Neuron (in vitro differentiated cells): Measurements from ENCODE around the gene STARD10.

ENCODE experiments used
- H2AFZ ChIP-seq: one replicate; pipeline ENCODE4 v1.6.1; 2013; ENCODE audit warnings: low read depth, mild to moderate bottlenecking, inconsistent platforms, low read length, moderate library complexity
- H3K27me3 ChIP-seq: one replicate; pipeline ENCODE4 v1.6.1; 2013; ENCODE audit warnings: low read length; ENCODE audit not compliant: insufficient read depth
- H3K36me3 ChIP-seq: one replicate; pipeline ENCODE4 v1.6.1; 2013; ENCODE audit warnings: low read length; ENCODE audit not compliant: insufficient read depth
- H3K4me1 ChIP-seq: one replicate; pipeline ENCODE4 v1.6.1; 2013; ENCODE audit warnings: low read length; ENCODE audit not compliant: insufficient read depth
- H3K4me3 ChIP-seq: 2 replicates; pipeline ENCODE4 v1.5.1; 2013; ENCODE audit warnings: mild to moderate bottlenecking, low read length, moderate library complexity
- H3K9me3 ChIP-seq: one replicate; pipeline ENCODE4 v1.6.1; 2013; ENCODE audit warnings: low read length

The STARD10 gene

DNA sequence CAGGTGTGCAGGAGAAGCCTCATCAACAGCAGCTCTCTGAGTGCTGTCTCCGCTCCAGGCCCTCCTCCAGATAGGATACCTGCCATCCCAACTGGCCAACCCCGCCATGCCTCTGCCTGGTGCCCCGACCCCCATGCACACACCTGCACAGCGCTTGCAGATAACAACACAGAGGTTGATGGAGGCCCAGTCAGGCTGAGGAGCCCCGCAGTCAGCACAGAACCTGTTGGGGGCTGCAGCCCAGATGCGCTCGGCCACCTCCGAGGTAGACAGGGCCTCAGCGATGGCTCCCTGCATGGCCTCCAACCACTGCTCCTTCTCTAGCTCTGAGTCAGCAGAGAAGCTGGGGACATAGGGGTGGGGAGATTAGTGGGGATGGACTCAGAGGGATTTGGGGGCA, 86.8 kb downstream of the STARD10 start:
- Histone ChIP-seq H2AFZ (no peak overlapping the region), H3K9me3 (no peaks in the 10 kb centered on the region), H3K36me3 (no peaks in the 10 kb centered on the region), H3K27me3 (no peaks in the 10 kb centered on the region), H3K4me3 (no peak overlapping the region), H3K4me1 (peaks cover 12% of the 10 kb centered on the region)

- no peak overlapping the region for H3K4me3 ChIP-seq
- H3K27me3 ChIP-seq = no peaks in the 10 kb centered on the region
- H2AFZ ChIP-seq = no peak overlapping the region
- no peaks in the 10 kb centered on the region for H3K36me3 ChIP-seq
- peaks cover 7% of the 10 kb centered on the region for H3K4me1 ChIP-seq
- H3K9me3 ChIP-seq = no peaks in the 10 kb centered on the region
Observed at GRCh38 chr11:72706579-72706978, 87.3 kb downstream of the STARD10 start.

- no peaks in the 10 kb centered on the region for H3K27me3 ChIP-seq
- H3K9me3 ChIP-seq = no peaks in the 10 kb centered on the region
- peaks cover 7% of the 10 kb centered on the region for H3K4me1 ChIP-seq
- H3K4me3 ChIP-seq = no peak overlapping the region
- no peaks in the 10 kb centered on the region for H3K36me3 ChIP-seq
- no peak overlapping the region for H2AFZ ChIP-seq
Observed at GRCh38 chr11:72705442-72706365, 88.1 kb downstream of the STARD10 start.

- peaks cover 7% of the 10 kb centered on the region for H3K4me1 ChIP-seq
Observed at GRCh38 chr11:72704783-72705265, 89.0 kb downstream of the STARD10 start.

More at GRCh38 chr11:72704783-72705265, 89.0 kb downstream of the STARD10 start:
- Histone ChIP-seq H3K27me3 (no peaks in the 10 kb centered on the region), H2AFZ (no peak overlapping the region), H3K4me3 (no peak overlapping the region), H3K36me3 (no peaks in the 10 kb centered on the region), H3K9me3 (no peaks in the 10 kb centered on the region)
